DND-41 (cell line): ENCODE results near the gene PTGIR.

ENCODE experiments used
- CTCF ChIP-seq: IDR thresholded peaks from 2 replicates; pipeline ENCODE4 v1.5.1; 2012; ENCODE audit warnings: borderline replicate concordance, low read length, moderate library complexity, mild to moderate bottlenecking; ENCODE audit not compliant: poor library complexity, severe bottlenecking; ENCODE audit errors: extremely low read depth
- EZH2 ChIP-seq: IDR thresholded peaks from 3 replicates; pipeline ENCODE4 v1.6.1; 2012; ENCODE audit warnings: borderline replicate concordance, low read depth, mild to moderate bottlenecking, moderate library complexity, low read length, inconsistent platforms; ENCODE audit not compliant: severe bottlenecking

- TF ChIP-seq CTCF (no peak), EZH2 (no peak)
These were observed 35.7 kb upstream of the PTGIR start for GRCh38 chr19:46660551-46661019.
